Glomerular visceral epithelial cell (primary cell): ENCODE results near the gene PRSS23.

ENCODE experiments used
- DNase-seq: peaks from one replicate; pipeline ENCODE4 v3.0.0-alpha.2; 2016; ENCODE audit errors: extremely low spot score

The PRSS23 gene

GRCh38 chr11:86790195-86790725 lies 10.1 kb upstream of the PRSS23 start:
- DNase-seq: peak; percentile 12

GRCh38 chr11:86790867-86791849 lies 9.2 kb upstream of the PRSS23 start:
- no peak for DNase-seq

- DNase-seq: no peak
Measured at GRCh38 chr11:86792150-86792549, 8.2 kb upstream of the PRSS23 start.

- no peak for DNase-seq
Measured at GRCh38 chr11:86793307-86793706, 7.0 kb upstream of the PRSS23 start.

GRCh38 chr11:86795511-86795910 lies 4.8 kb upstream of the PRSS23 start:
- no peak for DNase-seq

GRCh38 chr11:86795949-86796348 lies 4.4 kb upstream of the PRSS23 start:
- no peak for DNase-seq

- no peak for DNase-seq
Measured at GRCh38 chr11:86797133-86797532, 3.2 kb upstream of the PRSS23 start.

- DNase-seq: peak; percentile 73
Measured at GRCh38 chr11:86798988-86799387, 1.4 kb upstream of the PRSS23 start.

GRCh38 chr11:86799680-86800075 lies 664 bp upstream of the PRSS23 start:
- peak; percentile 17 for DNase-seq

- DNase-seq: peak; percentile 21
Measured at GRCh38 chr11:86800960-86801272, 574 bp downstream of the PRSS23 start.

GRCh38 chr11:86801364-86801763 lies 1.0 kb downstream of the PRSS23 start:
- DNase-seq: peak; percentile 17

GRCh38 chr11:86802146-86802545 lies 1.8 kb downstream of the PRSS23 start:
- no peak for DNase-seq

- peak; percentile 64 for DNase-seq
Measured at GRCh38 chr11:86802601-86803051, 2.3 kb downstream of the PRSS23 start.

- peak; percentile 6 for DNase-seq
Measured at GRCh38 chr11:86803136-86804045, 3.0 kb downstream of the PRSS23 start.

GRCh38 chr11:86804951-86805350 lies 4.6 kb downstream of the PRSS23 start:
- no peak for DNase-seq

GRCh38 chr11:86805873-86806310 lies 5.5 kb downstream of the PRSS23 start:
- DNase-seq: peak; percentile 34

GRCh38 chr11:86806903-86807302 lies 6.6 kb downstream of the PRSS23 start:
- DNase-seq: no peak

GRCh38 chr11:86807360-86807759 lies 7.0 kb downstream of the PRSS23 start:
- DNase-seq: no peak

- no peak for DNase-seq
Measured at GRCh38 chr11:86809561-86809960, 9.2 kb downstream of the PRSS23 start.

GRCh38 chr11:86810288-86810687 lies 9.9 kb downstream of the PRSS23 start:
- DNase-seq: no peak

GRCh38 chr11:86811637-86812321 lies 11.4 kb downstream of the PRSS23 start:
- peak; percentile 83 for DNase-seq

GRCh38 chr11:86812322-86812670 lies 12.0 kb downstream of the PRSS23 start:
- DNase-seq: no peak
